ENCODE data around the gene TOMM34. TPM values are rescaled to one million over a fixed set of nuclear protein-coding genes. Genes with fewer than 3 reads are reported as not detected.
A peak's percentile ranks its signal among the peaks of the same experiment; 100 is the strongest.

Gene TOMM34
- total and polyA plus RNA-seq, 12 donors: 17.8 to 178 (median 48.3) TPM

DNA sequence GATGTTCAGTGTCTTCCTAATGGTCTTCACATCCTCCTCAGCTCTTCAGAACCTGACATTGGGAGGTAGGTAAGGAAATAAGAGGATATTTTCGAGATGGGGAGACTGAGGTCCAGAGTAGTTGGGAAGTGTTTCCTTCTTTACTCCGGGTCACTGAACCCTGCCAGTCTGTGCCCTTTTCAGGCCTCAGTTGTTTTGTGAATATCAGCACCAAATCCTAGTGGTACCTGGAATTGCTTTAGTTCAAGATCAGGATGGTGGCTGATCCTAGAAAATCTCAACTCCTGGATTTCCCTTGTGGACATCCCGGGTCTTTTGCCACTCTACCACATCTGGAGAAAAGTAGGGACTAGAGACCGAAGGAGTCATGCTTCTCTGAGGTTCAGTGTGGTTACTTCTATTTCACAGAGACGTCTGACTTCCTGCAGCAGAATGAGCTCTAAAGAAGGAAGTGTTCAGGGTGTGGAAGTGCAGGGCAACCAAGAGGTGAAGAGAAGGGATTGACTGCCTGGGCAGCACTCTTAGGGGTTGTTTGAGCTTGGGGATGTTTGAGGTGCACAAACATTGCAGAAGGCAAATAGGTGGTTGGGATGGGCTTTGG, 7.1 kb upstream of the TOMM34 start:
- WGBS, 4 donors: 41 to 56% (median 50%) methylated on average over 5 of the region's 5 CpGs
- H3K9me3 ChIP-seq (replicated peaks in 1 of 3): no peaks in the 10 kb centered on the region
- TF ChIP-seq, protein P1, sequence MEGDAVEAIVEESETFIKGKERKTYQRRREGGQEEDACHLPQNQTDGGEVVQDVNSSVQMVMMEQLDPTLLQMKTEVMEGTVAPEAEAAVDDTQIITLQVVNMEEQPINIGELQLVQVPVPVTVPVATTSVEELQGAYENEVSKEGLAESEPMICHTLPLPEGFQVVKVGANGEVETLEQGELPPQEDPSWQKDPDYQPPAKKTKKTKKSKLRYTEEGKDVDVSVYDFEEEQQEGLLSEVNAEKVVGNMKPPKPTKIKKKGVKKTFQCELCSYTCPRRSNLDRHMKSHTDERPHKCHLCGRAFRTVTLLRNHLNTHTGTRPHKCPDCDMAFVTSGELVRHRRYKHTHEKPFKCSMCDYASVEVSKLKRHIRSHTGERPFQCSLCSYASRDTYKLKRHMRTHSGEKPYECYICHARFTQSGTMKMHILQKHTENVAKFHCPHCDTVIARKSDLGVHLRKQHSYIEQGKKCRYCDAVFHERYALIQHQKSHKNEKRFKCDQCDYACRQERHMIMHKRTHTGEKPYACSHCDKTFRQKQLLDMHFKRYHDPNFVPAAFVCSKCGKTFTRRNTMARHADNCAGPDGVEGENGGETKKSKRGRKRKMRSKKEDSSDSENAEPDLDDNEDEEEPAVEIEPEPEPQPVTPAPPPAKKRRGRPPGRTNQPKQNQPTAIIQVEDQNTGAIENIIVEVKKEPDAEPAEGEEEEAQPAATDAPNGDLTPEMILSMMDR (IDR thresholded peaks at IDR 0.05): no peak
- TF ChIP-seq POLR2A (IDR thresholded peaks at IDR 0.05): no peak
- peaks cover 5 to 28% of the 10 kb centered on the region in 2 donors for H3K4me1 ChIP-seq (replicated peaks in 1 of 2)
- H3K4me3 ChIP-seq: peak overlapping the region in 2 of 4 donors; percentile 64 to 77
- DNase-seq: no peak
- intact Hi-C loops (cut with DNase I): no loop called here
- H3K36me3 ChIP-seq (replicated peaks in 1 of 2): no peaks in the 10 kb centered on the region
- H3K27ac ChIP-seq: peak overlapping the region in 3 of 5 donors; percentile 65 to 83 (median 82)
- no peaks in the 10 kb centered on the region for H3K27me3 ChIP-seq

DNA sequence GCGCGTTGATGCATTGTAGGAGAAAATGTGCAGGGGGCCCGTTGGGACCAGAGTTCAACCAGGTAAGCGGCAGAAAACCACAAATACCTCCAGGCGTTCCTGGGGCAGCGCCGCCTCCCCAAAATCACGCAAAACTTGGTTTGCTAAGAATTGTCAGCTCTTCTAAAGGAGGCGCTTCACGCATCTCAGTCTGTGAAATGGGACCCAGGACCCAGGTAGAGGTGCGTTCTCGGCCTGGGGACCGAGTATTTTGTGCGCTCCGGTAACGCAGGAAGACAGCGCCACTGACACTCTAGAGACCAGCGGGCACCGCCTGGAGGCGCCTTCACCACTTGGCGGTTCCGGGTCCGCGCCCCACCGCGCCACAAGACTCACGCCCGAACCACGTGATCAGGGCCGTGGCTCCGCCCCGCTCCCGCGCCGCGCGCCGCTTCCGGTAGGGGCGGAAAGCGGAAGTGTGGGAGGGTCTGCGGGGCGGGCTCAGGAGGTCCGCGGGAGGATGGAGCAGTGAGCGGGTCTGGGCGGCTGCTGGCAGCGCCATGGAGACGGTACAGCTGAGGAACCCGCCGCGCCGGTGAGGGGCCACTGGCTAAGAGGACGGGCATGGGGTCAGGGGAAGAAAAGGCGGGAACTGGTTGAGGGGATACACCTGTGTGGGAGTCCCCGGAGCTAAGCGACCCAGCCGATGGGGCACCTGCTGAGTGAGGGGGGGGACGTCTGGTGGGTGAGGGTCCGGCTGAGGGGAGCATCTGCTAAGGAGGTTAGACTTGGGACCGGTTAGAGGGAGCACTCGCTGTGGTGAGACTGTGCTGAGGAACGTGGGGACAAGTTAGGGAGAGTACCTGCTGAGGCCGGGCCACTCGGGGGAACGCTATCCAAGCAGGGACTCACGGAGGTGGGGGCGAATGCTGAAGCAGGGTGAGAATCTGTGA, 6.1 kb upstream of the TOMM34 start, which contains the start of gene STK4:
Gene STK4, plus strand, starts transcription at position 483 of the 932 bp plus-strand sequence. Its CDS starts 57 bp downstream, at position 540.
- H3K9me3 ChIP-seq (replicated peaks in 1 of 3): no peaks in the 10 kb centered on the region
- WGBS, 4 donors: 1% methylated on average over 33 to 68 of the region's 68 CpGs
- DNase-seq: peak; percentile 92 to 95 (median 93)
- no peaks in the 10 kb centered on the region for H3K36me3 ChIP-seq (replicated peaks in 1 of 2)
- peak within 1 kb of the TSS in 4 of 5 donors; percentile 6 to 83 (median 74) for H3K27ac ChIP-seq
- peak; percentile 88 to 93 for TF ChIP-seq POLR2A (IDR thresholded peaks at IDR 0.05)
- TF ChIP-seq, protein P1 (IDR thresholded peaks at IDR 0.05): peak; percentile 25 to 56 (median 44)
- H3K4me1 ChIP-seq (replicated peaks in 1 of 2): peaks cover 5 to 28% of the 10 kb centered on the region in 2 donors
- intact Hi-C loops (cut with DNase I): no loop called here
- no peaks in the 10 kb centered on the region for H3K27me3 ChIP-seq
- peak within 1 kb of the TSS in 3 of 4 donors; percentile 36 to 77 (median 64) for H3K4me3 ChIP-seq

GRCh38 chr20:44965651-44966029, 5.4 kb upstream of the TOMM34 start:
- DNase-seq: no peak
- no peaks in the 10 kb centered on the region for H3K36me3 ChIP-seq (replicated peaks in 1 of 2)
- 39 to 42% (median 40%) methylated on average over 5 of the region's 5 CpGs for WGBS, 4 donors
- no peaks in the 10 kb centered on the region for H3K27me3 ChIP-seq
- H3K27ac ChIP-seq: peak overlapping the region in 4 of 5 donors; percentile 6 to 83 (median 74)
- H3K4me1 ChIP-seq (replicated peaks in 1 of 2): peaks cover 5 to 30% of the 10 kb centered on the region in 2 donors
- intact Hi-C loops (cut with DNase I): no loop called here
- no peak for TF ChIP-seq POLR2A (IDR thresholded peaks at IDR 0.05)
- TF ChIP-seq, protein P1 (IDR thresholded peaks at IDR 0.05): no peak
- peak overlapping the region in 2 of 4 donors; percentile 64 to 77 for H3K4me3 ChIP-seq
- no peaks in the 10 kb centered on the region for H3K9me3 ChIP-seq (replicated peaks in 1 of 3)
